ACC112 (cell line): ENCODE measurements around the gene PREX1.

Experiments
- H2AFZ ChIP-seq: fragments of 200-600 bp; sonication (generic); one replicate; pipeline ENCODE4 v1.6.0; 2017; ENCODE audit warnings: antibody characterized with exemption, low read length; ENCODE audit not compliant: unreplicated experiment
- H3K27ac ChIP-seq: fragments of 200-600 bp; sonication (generic); 2 replicates; pipeline ENCODE4 v1.5.1; 2014; ENCODE audit warnings: low read depth, mild to moderate bottlenecking, antibody characterized with exemption, low read length, moderate library complexity
- H3K27me3 ChIP-seq: fragments of 200-600 bp; sonication (generic); 2 replicates; pipeline ENCODE4 v1.6.1; 2014; ENCODE audit warnings: mild to moderate bottlenecking, antibody characterized with exemption, low read length, moderate library complexity, mixed read lengths; ENCODE audit not compliant: insufficient read depth
- H3K36me3 ChIP-seq: fragments of 200-600 bp; sonication (generic); 2 replicates; pipeline ENCODE4 v1.6.1; 2016; ENCODE audit warnings: mild to moderate bottlenecking, antibody characterized with exemption, low read length, moderate library complexity, mixed read lengths; ENCODE audit not compliant: insufficient read depth
- H3K4me1 ChIP-seq: fragments of 200-600 bp; sonication (generic); one replicate; pipeline ENCODE4 v1.6.1; 2016; ENCODE audit warnings: low read length, mixed read lengths; ENCODE audit not compliant: insufficient read depth, unreplicated experiment, control insufficient read depth
- H3K4me3 ChIP-seq: fragments of 200-600 bp; sonication (generic); 2 replicates; pipeline ENCODE4 v1.5.1; 2014; ENCODE audit warnings: mild to moderate bottlenecking, low read depth, low read length
- H3K79me2 ChIP-seq: fragments of 200-600 bp; sonication (generic); one replicate; pipeline ENCODE4 v1.6.0; 2016; ENCODE audit warnings: low read length; ENCODE audit not compliant: control insufficient read depth, unreplicated experiment, insufficient read depth

The PREX1 gene

GRCh38 chr20:48676795-48677460, 150.9 kb downstream of the PREX1 start:
- Histone ChIP-seq H3K4me1 (peaks cover under 1% of the 10 kb centered on the region), H3K27ac (no peak overlapping the region), H3K36me3 (no peaks in the 10 kb centered on the region), H3K27me3 (no peaks in the 10 kb centered on the region), H3K79me2 (no peaks in the 10 kb centered on the region), H3K4me3 (no peak overlapping the region), H2AFZ (no peak overlapping the region)

GRCh38 chr20:48676125-48676524, 151.7 kb downstream of the PREX1 start:
- H3K4me3 ChIP-seq, result no peak overlapping the region
- no peaks in the 10 kb centered on the region for H3K36me3 ChIP-seq

GRCh38 chr20:48674461-48674860, 153.3 kb downstream of the PREX1 start:
- H3K27ac ChIP-seq, result no peak overlapping the region
- H3K79me2 ChIP-seq, result no peaks in the 10 kb centered on the region
- H2AFZ ChIP-seq, result no peak overlapping the region
- H3K27me3 ChIP-seq, result no peaks in the 10 kb centered on the region
- no peaks in the 10 kb centered on the region for H3K36me3 ChIP-seq
- no peaks in the 10 kb centered on the region for H3K4me1 ChIP-seq
- no peak overlapping the region for H3K4me3 ChIP-seq

More at GRCh38 chr20:48676125-48676524, 151.7 kb downstream of the PREX1 start:
- Histone ChIP-seq H2AFZ (no peak overlapping the region), H3K4me1 (no peaks in the 10 kb centered on the region), H3K79me2 (no peaks in the 10 kb centered on the region), H3K27me3 (no peaks in the 10 kb centered on the region), H3K27ac (no peak overlapping the region)

- Histone ChIP-seq H3K27ac (no peak overlapping the region), H3K27me3 (no peaks in the 10 kb centered on the region), H3K4me1 (no peaks in the 10 kb centered on the region), H3K4me3 (no peak overlapping the region), H3K79me2 (no peaks in the 10 kb centered on the region), H2AFZ (no peak overlapping the region), H3K36me3 (no peaks in the 10 kb centered on the region)
Measured at GRCh38 chr20:48673507-48673906, 154.3 kb downstream of the PREX1 start.

- Histone ChIP-seq H3K79me2 (no peaks in the 10 kb centered on the region), H3K36me3 (no peaks in the 10 kb centered on the region), H3K4me1 (no peaks in the 10 kb centered on the region), H3K27me3 (no peaks in the 10 kb centered on the region), H3K27ac (no peak overlapping the region), H2AFZ (no peak overlapping the region), H3K4me3 (no peak overlapping the region)
Measured at GRCh38 chr20:48672324-48672723, 155.5 kb downstream of the PREX1 start.

GRCh38 chr20:48671141-48671540, 156.7 kb downstream of the PREX1 start:
- Histone ChIP-seq H3K27ac (no peak overlapping the region), H3K36me3 (no peaks in the 10 kb centered on the region), H3K27me3 (no peaks in the 10 kb centered on the region), H2AFZ (no peak overlapping the region), H3K79me2 (no peaks in the 10 kb centered on the region), H3K4me1 (no peaks in the 10 kb centered on the region), H3K4me3 (no peak overlapping the region)

GRCh38 chr20:48669946-48670605, 157.7 kb downstream of the PREX1 start:
- H3K27me3 ChIP-seq, result no peaks in the 10 kb centered on the region
- no peaks in the 10 kb centered on the region for H3K36me3 ChIP-seq
- H2AFZ ChIP-seq, result no peak overlapping the region
- H3K27ac ChIP-seq, result no peak overlapping the region
- H3K4me1 ChIP-seq, result no peaks in the 10 kb centered on the region
- no peaks in the 10 kb centered on the region for H3K79me2 ChIP-seq
- H3K4me3 ChIP-seq, result no peak overlapping the region

- H3K36me3 ChIP-seq, result no peaks in the 10 kb centered on the region
- no peaks in the 10 kb centered on the region for H3K4me1 ChIP-seq
- H2AFZ ChIP-seq, result no peak overlapping the region
- H3K4me3 ChIP-seq, result no peak overlapping the region
- no peaks in the 10 kb centered on the region for H3K27me3 ChIP-seq
- no peak overlapping the region for H3K27ac ChIP-seq
- H3K79me2 ChIP-seq, result no peaks in the 10 kb centered on the region
Measured at GRCh38 chr20:48668451-48668946, 159.3 kb downstream of the PREX1 start.

GRCh38 chr20:48667889-48668413, 159.8 kb downstream of the PREX1 start:
- Histone ChIP-seq H3K4me3 (no peak overlapping the region), H3K27ac (no peak overlapping the region), H3K4me1 (no peaks in the 10 kb centered on the region), H3K36me3 (no peaks in the 10 kb centered on the region), H3K79me2 (no peaks in the 10 kb centered on the region), H3K27me3 (no peaks in the 10 kb centered on the region), H2AFZ (no peak overlapping the region)

GRCh38 chr20:48667481-48667880, 160.3 kb downstream of the PREX1 start:
- no peak overlapping the region for H2AFZ ChIP-seq
- H3K4me1 ChIP-seq, result no peaks in the 10 kb centered on the region

GRCh38 chr20:48665785-48666184, 162.0 kb downstream of the PREX1 start:
- H3K79me2 ChIP-seq, result no peaks in the 10 kb centered on the region
- no peaks in the 10 kb centered on the region for H3K36me3 ChIP-seq
- no peak overlapping the region for H3K4me3 ChIP-seq
- H3K27me3 ChIP-seq, result no peaks in the 10 kb centered on the region
- no peak overlapping the region for H2AFZ ChIP-seq
- no peaks in the 10 kb centered on the region for H3K4me1 ChIP-seq
- H3K27ac ChIP-seq, result no peak overlapping the region

More at GRCh38 chr20:48667481-48667880, 160.3 kb downstream of the PREX1 start:
- H3K79me2 ChIP-seq, result no peaks in the 10 kb centered on the region
- no peaks in the 10 kb centered on the region for H3K36me3 ChIP-seq
- H3K27ac ChIP-seq, result no peak overlapping the region
- H3K27me3 ChIP-seq, result no peaks in the 10 kb centered on the region
- H3K4me3 ChIP-seq, result no peak overlapping the region
